Epithelial cell of esophagus (primary cell): ENCODE data around the gene SLC22A14.
"Not testable (repeated sequence)": the region's sequence is repeated elsewhere in the genome, so short reads cannot be mapped to it uniquely, and the experiment has no call there.

Source experiments
- DNase-seq: peaks from one replicate; pipeline ENCODE4 v3.0.0; 2010; ENCODE audit warnings: low read depth
- H3K4me3 ChIP-seq: 2 replicates; pipeline ENCODE4 v1.5.1; 2011; ENCODE audit warnings: mild to moderate bottlenecking, low read length, control low read depth
- CTCF ChIP-seq: IDR thresholded peaks from 2 replicates; pipeline ENCODE4 v1.5.1; 2011; ENCODE audit warnings: low read depth, mild to moderate bottlenecking, low read length, control low read depth, inconsistent platforms; ENCODE audit not compliant: insufficient read depth; ENCODE audit errors: missing control alignments

The SLC22A14 gene

GRCh38 chr3:38278841-38279240 is 3.3 kb upstream of the SLC22A14 start:
- H3K4me3 ChIP-seq, result no peak overlapping the region
- TF ChIP-seq CTCF, result no peak
- DNase-seq, result no peak

GRCh38 chr3:38283810-38284755 is 2.0 kb downstream of the SLC22A14 start:
- H3K4me3 ChIP-seq, result no peak overlapping the region
- no peak for TF ChIP-seq CTCF
- no peak for DNase-seq

- no peak for TF ChIP-seq CTCF
- no peak for DNase-seq
- no peak overlapping the region for H3K4me3 ChIP-seq
Observed at GRCh38 chr3:38284756-38285150, 2.7 kb downstream of the SLC22A14 start.

GRCh38 chr3:38289286-38290217 is 7.5 kb downstream of the SLC22A14 start:
- H3K4me3 ChIP-seq, DNase-seq: not testable (repeated sequence)

- H3K4me3 ChIP-seq, result not testable (repeated sequence)
- peak; percentile 53 for DNase-seq
Observed at GRCh38 chr3:38297053-38297452, 15.0 kb downstream of the SLC22A14 start.

- no peak for TF ChIP-seq CTCF
- no peak overlapping the region for H3K4me3 ChIP-seq
- DNase-seq, result no peak
Observed at GRCh38 chr3:38297537-38297936, 15.4 kb downstream of the SLC22A14 start.

- peak; percentile 47 for TF ChIP-seq CTCF
- no peak overlapping the region for H3K4me3 ChIP-seq
- DNase-seq, result peak; percentile 36
Observed at GRCh38 chr3:38297947-38298711, 16.0 kb downstream of the SLC22A14 start.
